Lower leg skin (tissue), 4 donors: ENCODE measurements around the gene CXCL9. TPM values are rescaled to one million over a fixed set of nuclear protein-coding genes. Genes with fewer than 3 reads are reported as not detected.

Source experiments
- DNase-seq, 2 donors: peaks; one replicate each; pipeline ENCODE4 v3.0.0-alpha.2; 2019; ENCODE audit warnings: low spot score in 2 of 2
- H3K4me3 ChIP-seq: fragments of 200-600 bp; sonication (generic); 2 replicates; pipeline ENCODE4 v1.5.1; 2017; ENCODE audit warnings: mild to moderate bottlenecking, low read depth; ENCODE audit not compliant: poor library complexity, severe bottlenecking
- CTCF ChIP-seq, 3 donors: fragments of 450-650 bp; IDR thresholded peaks; one replicate each; pipeline ENCODE4 v1.5.1; 2016; ENCODE audit warnings: antibody characterized with exemption in 3 of 3, mild to moderate bottlenecking in 3 of 3, moderate library complexity in 2 of 3
- POLR2A ChIP-seq, 2 donors: fragments of 450-650 bp; IDR thresholded peaks; one replicate each; pipeline ENCODE4 v1.6.1; 2016 to 2017; ENCODE audit warnings: antibody characterized with exemption in 2 of 2, mild to moderate bottlenecking in 1 of 2, moderate library complexity in 1 of 2
- WGBS, 2 donors: methylation state at CpG; one replicate each; pipeline ENCODE4 v1.1.5; 2018; 5-methylcytosine and 5-hydroxymethylcytosine counted together
- intact Hi-C: fragments of 100-400 bp; cut with DNase I; formaldehyde crosslinking; loops from one replicate; pipeline ENCODE4 v1.15.0; 2023; ENCODE audit warnings: low total_unique reads
- total RNA-seq, 4 donors: library from RNA; depleted of rRNA; stranded (reverse); fragments of >200 nt; gene quantifications; one replicate each; pipeline ENCODE4 v1.1.0, GENCODE V29; 2016

The CXCL9 gene
- total RNA-seq, 4 donors from 2014 or later: 0.10 to 1.3 (median 0.63) TPM; not detected in 1

GRCh38 chr4:75953509-75953908, 53.8 kb downstream of the CXCL9 start:
- TF ChIP-seq POLR2A (IDR thresholded peaks at IDR 0.05) (no peak), CTCF (IDR thresholded peaks at IDR 0.05) (no peak)
- WGBS, 2 donors: 70 to 71% methylated on average over 2 of the region's 2 CpGs

More at GRCh38 chr4:75953509-75953908, 53.8 kb downstream of the CXCL9 start:
- intact Hi-C loops: no loop called here
- H3K4me3 ChIP-seq: no peak overlapping the region
- no peak for DNase-seq

Other genes starting within 250 kb of the CXCL9 start
- gene PPEF2, start 105.1 kb downstream of the CXCL9 start, total RNA-seq: under 1 TPM in 1 of 4 donors, not detected in 3; 0.04 TPM
- 100 to 1,000 TPM in 2 of 4 donors, 10 to 100 TPM in 2; 63.5 to 153 (median 100) TPM for gene NAAA, start 66.5 kb downstream of the CXCL9 start, total RNA-seq
- gene SDAD1, start 16.6 kb downstream of the CXCL9 start, total RNA-seq: 10 to 100 TPM; 27.6 to 36.6 (median 31.7) TPM
- under 1 TPM in 2 of 4 donors, not detected in 2; 0.30 to 0.64 TPM for gene CXCL10, start 16.0 kb upstream of the CXCL9 start, total RNA-seq
- not detected for gene CXCL11, start 28.6 kb upstream of the CXCL9 start, total RNA-seq
- gene ART3, start 67.2 kb upstream of the CXCL9 start, total RNA-seq: 1 to 10 TPM in 1 of 4 donors, under 1 TPM in 2, not detected in 1; 0.34 to 1.3 (median 0.81) TPM
- gene NUP54, start 140.9 kb upstream of the CXCL9 start, total RNA-seq: 10 to 100 TPM; 27.4 to 36.5 (median 31.0) TPM
- 100 to 1,000 TPM in 1 of 4 donors, 10 to 100 TPM in 3; 74.9 to 111 (median 82.8) TPM for gene SCARB2, start 206.3 kb upstream of the CXCL9 start, total RNA-seq
- 1 to 10 TPM in 2 of 4 donors, under 1 TPM in 1, not detected in 1; 0.62 to 4.7 (median 1.3) TPM for gene FAM47E, start 244.2 kb upstream of the CXCL9 start, total RNA-seq